Measurements from ENCODE around the gene RASSF1. TPM values are rescaled to one million over a fixed set of nuclear protein-coding genes. Genes with fewer than 3 reads are reported as not detected.

RASSF1 gene
- total RNA-seq, 1 experiment from 2014 or later: 29.6 TPM

- H3K4me2 ChIP-seq (ENCODE audit: low read length): peak overlapping the region; percentile 72
- peak overlapping the region; percentile 70 for H3K27ac ChIP-seq (ENCODE audit: low read depth, low read length)
- no peaks in the 10 kb centered on the region for H4K20me1 ChIP-seq (ENCODE audit: insufficient read depth)
- H3K9me3 ChIP-seq (ENCODE audit: control insufficient read depth in 1 of 2, insufficient read depth in 1 of 2, low read depth in 1 of 2, low read length in 2 of 2): no peaks in the 10 kb centered on the region
- H3K79me2 ChIP-seq (ENCODE audit: insufficient read depth, low read length): peaks cover 3% of the 10 kb centered on the region; the same call in 1 of the 2 replicates
- peaks cover 21 to 53% of the 10 kb centered on the region in 2 experiments for H3K4me1 ChIP-seq (ENCODE audit: control insufficient read depth in 1 of 2, insufficient read depth in 2 of 2, low read length in 2 of 2)
- H3K9ac ChIP-seq (ENCODE audit: low read length): peak overlapping the region; percentile 49; the same call in 1 of the 2 replicates
- ChIA-PET POLR2A (interaction anchor here (1.4 kb wide), 1 partner anchor 12 kb away, joined by 5 read pairs; no protein-coding TSS in a partner anchor), RAD21 (ENCODE audit: low non-redundant PET in 1 of 2, low total read pairs in 2 of 2, uncharacterized antibody in 2 of 2, unreplicated experiment in 2 of 2) (interaction anchor here in 1 of 2 experiments (0.5 kb wide), 1 partner anchor 290 kb away, joined by 3 read pairs; no protein-coding TSS in a partner anchor), CTCF (interaction anchor here (1.5 to 2.7 kb wide), 2 partner anchors 19 to 22 kb away, joined by 8 to 14 read pairs; no protein-coding TSS in a partner anchor)
- peak overlapping the region; percentile 27 to 37; a peak in 3 of 4 replicates for H3K4me3 ChIP-seq (replicated peaks in 1 of 2; ENCODE audit: low read depth in 1 of 2, low read length in 2 of 2)
- no peak for TF ChIP-seq POLR2A (IDR thresholded peaks at IDR 0.05; ENCODE audit: borderline replicate concordance, extremely low read depth, insufficient read depth, insufficient read length)
- intact Hi-C loops (cut with micrococcal nuclease): loop anchor here (1.0 kb wide), 1 partner anchor 22 kb away; no protein-coding TSS in a partner anchor
- no peak overlapping the region for H2AFZ ChIP-seq (ENCODE audit: low read depth, low read length, poor library complexity, severe bottlenecking)
- H3K36me3 ChIP-seq (ENCODE audit: control insufficient read depth in 1 of 2, insufficient read depth in 2 of 2, low read length in 2 of 2): no peaks in the 10 kb centered on the region
- H3K27me3 ChIP-seq (ENCODE audit: insufficient read depth, low read length): no peaks in the 10 kb centered on the region
- DNase-seq (ENCODE audit: low read depth, low spot score): no peak
- no peaks in the 10 kb centered on the region for H3K9me2 ChIP-seq (ENCODE audit: insufficient read depth)
- BruUV-seq (replicated peaks): no TSS peak
- no peak for ATAC-seq
Observed at GRCh38 chr3:50302095-50303012, 38.3 kb downstream of the RASSF1 start.

- ATAC-seq: no peak
- H2AFZ ChIP-seq (ENCODE audit: low read depth, low read length, poor library complexity, severe bottlenecking): no peak overlapping the region
- peak overlapping the region; percentile 73 for H3K27ac ChIP-seq (ENCODE audit: low read depth, low read length)
- H4K20me1 ChIP-seq (ENCODE audit: insufficient read depth): no peaks in the 10 kb centered on the region
- peak overlapping the region; percentile 97 for H3K4me2 ChIP-seq (ENCODE audit: low read length)
- no peak for DNase-seq (ENCODE audit: low read depth, low spot score)
- no peaks in the 10 kb centered on the region for H3K27me3 ChIP-seq (ENCODE audit: insufficient read depth, low read length)
- peak overlapping the region; percentile 72 for H3K9ac ChIP-seq (ENCODE audit: low read length)
- intact Hi-C loops (cut with micrococcal nuclease): no loop called here
- peaks cover 21 to 53% of the 10 kb centered on the region in 2 experiments for H3K4me1 ChIP-seq (ENCODE audit: control insufficient read depth in 1 of 2, insufficient read depth in 2 of 2, low read length in 2 of 2)
- H3K9me3 ChIP-seq (ENCODE audit: control insufficient read depth in 1 of 2, insufficient read depth in 1 of 2, low read depth in 1 of 2, low read length in 2 of 2): no peaks in the 10 kb centered on the region
- BruUV-seq (replicated peaks): no TSS peak
- ChIA-PET CTCF (interaction anchor here (0.7 kb wide), 1 partner anchor 17 kb away, joined by 3 read pairs; no protein-coding TSS in a partner anchor), POLR2A (interaction anchor here (0.6 to 1.4 kb wide), 2 partner anchors 9 to 16 kb away, joined by 3 to 6 read pairs; partner anchors contain the start of gene IFRD2), RAD21 (ENCODE audit: low non-redundant PET in 1 of 2, low total read pairs in 2 of 2, uncharacterized antibody in 2 of 2, unreplicated experiment in 2 of 2) (no interaction called here)
- peaks cover 3% of the 10 kb centered on the region; the same call in 1 of the 2 replicates for H3K79me2 ChIP-seq (ENCODE audit: insufficient read depth, low read length)
- H3K4me3 ChIP-seq (replicated peaks in 1 of 2; ENCODE audit: low read depth in 1 of 2, low read length in 2 of 2): peak overlapping the region; percentile 48 to 92; a peak in 3 of 4 replicates
- no peaks in the 10 kb centered on the region for H3K9me2 ChIP-seq (ENCODE audit: insufficient read depth)
- H3K36me3 ChIP-seq (ENCODE audit: control insufficient read depth in 1 of 2, insufficient read depth in 2 of 2, low read length in 2 of 2): no peaks in the 10 kb centered on the region
- TF ChIP-seq ZBTB33 (IDR thresholded peaks at IDR 0.05; ENCODE audit: extremely low read depth, insufficient replicate concordance, low read length) (no peak), CTCF (IDR thresholded peaks at IDR 0.05 in 2 of 3, conservative IDR thresholded peaks at IDR 0.05 in 1 of 3; ENCODE audit: borderline replicate concordance in 1 of 3, insufficient read depth in 1 of 3, low read depth in 2 of 3, low read length in 2 of 3) (0 out of 6 replicates have a peak, but pooled peaks of 1 of the 3 experiments have one; percentile 2)
Observed at GRCh38 chr3:50300681-50301254, 39.9 kb downstream of the RASSF1 start.
